Heart left ventricle (tissue), 16 donors: ENCODE data around the gene KCNJ10. TPM values are rescaled to one million over a fixed set of nuclear protein-coding genes. Genes with fewer than 3 reads are reported as not detected.

Experiments
- ATAC-seq, 4 donors: fragments of 200-7000 bp; cut with Tn5 transposase; one replicate each; pipeline ENCODE4 v1.9.1; 2020 to 2022; ENCODE audit warnings: moderate library complexity in 4 of 4, mild to moderate bottlenecking in 3 of 4, moderate number of reproducible peaks in 1 of 4
- DNase-seq, 5 donors: peaks; one replicate each; pipeline ENCODE4 v3.0.0-alpha.2; 2020
- H3K27ac ChIP-seq, 12 donors: fragments of 200-600 bp; sonication (generic) in 4 of 12; one replicate each; pipeline versions ENCODE4 v1.5.0 to v1.8.0; 2016 to 2022; ENCODE audit warnings: mild to moderate bottlenecking in 2 of 12
- H3K27me3 ChIP-seq, 9 donors: fragments of 200-600 bp; sonication (generic) in 2 of 9; one replicate each; pipeline versions ENCODE4 v1.5.1 to v1.8.0; 2016 to 2022; ENCODE audit warnings: mild to moderate bottlenecking in 3 of 9
- H3K36me3 ChIP-seq, 9 donors: fragments of 200-600 bp; sonication (generic) in 2 of 9; one replicate each; pipeline versions ENCODE4 v1.5.0 to v1.8.0; 2018 to 2022; ENCODE audit warnings: mild to moderate bottlenecking in 2 of 9
- H3K4me1 ChIP-seq, 12 donors: fragments of 200-600 bp; sonication (generic) in 4 of 12; one replicate each; pipeline versions ENCODE4 v1.5.0 to v1.8.0; 2016 to 2022; ENCODE audit warnings: mild to moderate bottlenecking in 3 of 12
- H3K4me3 ChIP-seq, 12 donors: fragments of 200-600 bp; sonication (generic) in 4 of 12; one replicate each; pipeline versions ENCODE4 v1.5.0 to v1.8.0; 2017 to 2022; ENCODE audit warnings: mild to moderate bottlenecking in 9 of 12, moderate library complexity in 4 of 12
- H3K9me3 ChIP-seq, 12 donors: fragments of 200-600 bp; sonication (generic) in 4 of 12; one replicate each; pipeline versions ENCODE4 v1.5.0 to v1.8.0; 2016 to 2022; ENCODE audit warnings: mild to moderate bottlenecking in 1 of 12
- POLR2A ChIP-seq, 2 donors: fragments of 450-650 bp; IDR thresholded peaks; one replicate each; pipeline ENCODE4 v1.6.1; 2017; ENCODE audit warnings: antibody characterized with exemption in 2 of 2, mild to moderate bottlenecking in 2 of 2, moderate library complexity in 2 of 2
- WGBS, 4 donors: extraction: QIAGEN DNeasy Blood & Tissue Kit in 2 of 4; methylation state at CpG; one replicate each; pipeline versions ENCODE4 v1.1.5 to v1.1.7; 2013 to 2018; 5-methylcytosine and 5-hydroxymethylcytosine counted together
- intact Hi-C, 10 donors: fragments of 100-400 bp; cut with DNase I; formaldehyde crosslinking; loops; one replicate each; pipeline versions ENCODE4 v1.11.1 to v1.14.2; 2022
- polyA plus RNA-seq, 2 donors: library from polyadenylated mRNA; stranded (reverse); fragments of 200-250 nt; gene quantifications; one replicate each; pipeline ENCODE4 v1.2.3, GENCODE V29; 2013
- total RNA-seq, 9 donors: library from RNA; depleted of rRNA in 2 of 9; stranded (reverse); fragments of >200 nt in 2 of 9; fragmentation: NEBNext Ultra II Directional in 3 of 9; extraction: Animal tissue kit (Norgen Biotek cat#: 25700) in 3 of 9; gene quantifications; one replicate each; pipeline versions ENCODE4 v1.1.0 to v1.2.4, GENCODE V29; 2016 to 2023
- TF ChIP-seq, protein P1 (sequence below), 12 donors: fragments of 200-600 bp; sonication (generic) in 4 of 12; IDR thresholded peaks; one replicate each; pipeline versions ENCODE4 v1.5.0 to v1.8.0; 2018 to 2022; ENCODE audit warnings: antibody characterized with exemption in 12 of 12, mild to moderate bottlenecking in 5 of 12
- donor health status: ischemic (EF 13 %, LVEDD 7.1; RV severe dilation, severe dysfunction).
- donor health status: healthy with polysubstance abuse.
- donor health status: DM: no; HTN: yes; CAD: no.
- donor health status: DM: no; HTN: no; CAD: no.
- donor health status: ischemic (EF 25% LVEDD 6.9; RV normal size, moderate dysfunction).
- donor health status: ischemic (EF 25% LVEDD 5.7; RV mildly dilated, moderate dysfunction).
- donor health status: healthy.
- donor health status: DM: yes; HTN: yes; CAD: no.
- donor health status: ischemic (EF 35%, LVEDD 5.7; RV mildly dilated, moderate dysfunction).
- donor health status: nonischemic (EF 11% LVEDD 7.7; RV severe dilation, severe dysfunction).
- donor health status: DM: yes; HTN: yes; CAD: no.
- donor health status: PGD.
- donor health status: ischemic (EF 29% LVEDD 5.4; RV normal size, mild dysfunction).
- donor health status: nonischemic (EF 23%, LVEDD 6.1; RV moderate dilation, normal function).

The KCNJ10 gene
- total and polyA plus RNA-seq, 11 donors = 0.08 to 1.1 (median 0.48) TPM; not detected in 8

DNA sequence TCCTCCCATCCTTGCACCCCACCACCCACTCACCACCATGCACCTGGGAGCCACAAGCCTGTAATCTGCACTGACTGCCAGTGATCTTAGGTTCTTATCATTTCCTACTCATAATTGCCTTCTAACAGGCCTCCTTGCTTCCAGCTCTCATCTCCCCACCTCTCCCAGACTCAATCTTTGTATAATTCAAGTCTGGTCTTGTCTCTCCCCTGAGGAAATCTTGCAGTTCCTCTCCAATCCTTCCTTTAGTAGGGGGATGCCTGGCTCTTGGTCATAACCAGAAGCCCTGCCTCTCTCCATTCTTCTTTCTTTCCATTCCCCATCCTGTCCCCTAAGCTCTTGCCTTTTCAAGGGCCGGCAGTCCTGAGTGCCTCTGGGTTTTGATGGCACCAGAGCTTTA lies 66.0 kb downstream of the KCNJ10 start:
- TF ChIP-seq, protein P1, sequence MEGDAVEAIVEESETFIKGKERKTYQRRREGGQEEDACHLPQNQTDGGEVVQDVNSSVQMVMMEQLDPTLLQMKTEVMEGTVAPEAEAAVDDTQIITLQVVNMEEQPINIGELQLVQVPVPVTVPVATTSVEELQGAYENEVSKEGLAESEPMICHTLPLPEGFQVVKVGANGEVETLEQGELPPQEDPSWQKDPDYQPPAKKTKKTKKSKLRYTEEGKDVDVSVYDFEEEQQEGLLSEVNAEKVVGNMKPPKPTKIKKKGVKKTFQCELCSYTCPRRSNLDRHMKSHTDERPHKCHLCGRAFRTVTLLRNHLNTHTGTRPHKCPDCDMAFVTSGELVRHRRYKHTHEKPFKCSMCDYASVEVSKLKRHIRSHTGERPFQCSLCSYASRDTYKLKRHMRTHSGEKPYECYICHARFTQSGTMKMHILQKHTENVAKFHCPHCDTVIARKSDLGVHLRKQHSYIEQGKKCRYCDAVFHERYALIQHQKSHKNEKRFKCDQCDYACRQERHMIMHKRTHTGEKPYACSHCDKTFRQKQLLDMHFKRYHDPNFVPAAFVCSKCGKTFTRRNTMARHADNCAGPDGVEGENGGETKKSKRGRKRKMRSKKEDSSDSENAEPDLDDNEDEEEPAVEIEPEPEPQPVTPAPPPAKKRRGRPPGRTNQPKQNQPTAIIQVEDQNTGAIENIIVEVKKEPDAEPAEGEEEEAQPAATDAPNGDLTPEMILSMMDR (IDR thresholded peaks at IDR 0.05) = no peak
- no peak for TF ChIP-seq POLR2A (IDR thresholded peaks at IDR 0.05)
- Histone ChIP-seq H3K27me3 (peaks cover 0 to 4% (median 0%) of the 10 kb centered on the region in 9 donors), H3K9me3 (no peaks in the 10 kb centered on the region), H3K27ac (no peak overlapping the region), H3K4me3 (no peak overlapping the region), H3K36me3 (no peaks in the 10 kb centered on the region), H3K4me1 (no peaks in the 10 kb centered on the region)
- ATAC-seq (no peak), DNase-seq (no peak)
- 80 to 91% (median 82%) methylated on average over 1 of the region's 1 CpG for WGBS, 4 donors
- intact Hi-C loops = loop anchor here in 3 of 10 donors (2.0 to 10.0 kb wide), 4 partner anchors 67 to 219 kb away; partner anchors contain the start of gene DUSP23 (in 1 of the 3)

DNA sequence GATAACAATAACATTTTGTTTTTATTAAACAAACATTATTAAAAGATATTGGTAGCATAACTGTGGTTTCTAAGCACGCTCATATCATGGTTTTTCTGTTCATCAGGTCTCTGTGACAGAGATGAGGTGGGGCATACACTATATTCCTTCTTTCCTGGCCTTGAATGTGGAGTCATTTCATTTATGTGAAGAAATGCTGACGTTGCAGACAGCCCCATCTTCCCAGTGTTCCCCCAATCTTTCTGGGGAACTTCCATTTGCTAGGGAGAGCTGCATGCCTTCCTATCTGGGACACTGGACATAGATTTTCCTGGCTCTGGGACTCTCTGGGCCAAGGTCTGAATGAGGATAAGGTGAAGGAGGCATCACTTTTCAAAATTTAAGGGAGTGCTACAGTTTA lies 68.5 kb downstream of the KCNJ10 start:
- no peak for ATAC-seq
- intact Hi-C loops = loop anchor here in 3 of 10 donors (5.0 to 10.0 kb wide), 3 partner anchors 204 to 217 kb away; partner anchors contain the start of gene DUSP23 (in 1 of the 3)
- H3K9me3 ChIP-seq = no peaks in the 10 kb centered on the region

DNA sequence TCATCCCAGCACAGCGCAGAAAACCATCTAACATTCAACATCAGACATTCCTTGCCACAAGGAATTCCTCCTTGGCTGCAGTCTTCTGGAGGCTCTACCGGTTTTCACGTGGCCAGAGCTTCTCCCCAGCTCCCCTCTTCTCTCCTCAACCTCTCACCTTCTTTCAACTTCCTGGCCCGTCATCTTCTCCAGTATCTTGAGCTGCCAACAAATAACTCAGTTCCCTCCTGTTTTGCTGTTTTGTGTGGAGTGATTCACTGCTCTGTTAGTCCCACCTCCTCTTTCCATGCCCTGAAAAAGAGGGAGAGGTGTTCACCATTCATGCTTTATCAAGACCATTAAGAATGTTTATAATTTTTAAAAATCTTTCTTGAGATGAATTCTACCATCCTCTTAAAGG lies 70.8 kb downstream of the KCNJ10 start:
- ATAC-seq = no peak
- Histone ChIP-seq H3K27me3 (peaks cover 0 to 4% (median 0%) of the 10 kb centered on the region in 9 donors), H3K27ac (no peak overlapping the region), H3K4me3 (no peak overlapping the region), H3K9me3 (no peaks in the 10 kb centered on the region), H3K4me1 (peaks cover 0 to 4% (median 0%) of the 10 kb centered on the region in 12 donors), H3K36me3 (no peaks in the 10 kb centered on the region)
- no peak for TF ChIP-seq POLR2A (IDR thresholded peaks at IDR 0.05)
- TF ChIP-seq, protein P1 (IDR thresholded peaks at IDR 0.05) = no peak
- DNase-seq = no peak
- intact Hi-C loops = no loop called here
- WGBS, 4 donors = 50 to 75% (median 61%) methylated on average over 4 of the region's 4 CpGs

More for the DNA sequence above, 68.5 kb downstream of the KCNJ10 start:
- no peak for DNase-seq
- Histone ChIP-seq H3K4me3 (no peak overlapping the region), H3K27ac (no peak overlapping the region), H3K4me1 (peaks cover 0 to 4% (median 0%) of the 10 kb centered on the region in 12 donors), H3K27me3 (peaks cover 0 to 4% (median 0%) of the 10 kb centered on the region in 9 donors), H3K36me3 (no peaks in the 10 kb centered on the region)
- TF ChIP-seq, protein P1 (IDR thresholded peaks at IDR 0.05) = no peak
- TF ChIP-seq POLR2A (IDR thresholded peaks at IDR 0.05) = no peak
- WGBS, 4 donors = 72 to 79% (median 77%) methylated on average over 2 of the region's 2 CpGs

DNA sequence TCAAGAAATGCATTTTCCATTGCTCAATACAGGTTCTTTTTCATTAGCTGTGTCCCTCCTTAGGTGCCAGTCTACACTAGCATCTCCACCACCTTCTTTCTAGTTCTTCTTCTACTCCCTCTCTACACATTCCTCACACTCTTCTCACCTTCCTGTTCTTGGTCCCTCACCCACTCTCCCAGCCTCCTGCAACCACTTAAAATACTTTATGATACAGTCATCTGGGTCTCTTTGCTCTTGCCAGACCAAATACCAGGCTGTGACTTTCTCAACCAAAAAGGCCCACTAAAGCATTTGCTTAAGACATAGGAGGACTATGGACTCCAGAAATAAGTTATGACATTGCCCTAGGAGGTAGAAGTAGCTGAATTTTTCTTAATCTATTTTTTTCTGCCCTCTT lies 73.3 kb downstream of the KCNJ10 start:
- H3K27me3 ChIP-seq = peaks cover 0 to 4% (median 0%) of the 10 kb centered on the region in 9 donors
- H3K27ac ChIP-seq = no peak overlapping the region
- DNase-seq (no peak), ATAC-seq (peak in 3 of 4 donors; percentile 70 to 86 (median 85))
- intact Hi-C loops = no loop called here
- H3K9me3 ChIP-seq = no peaks in the 10 kb centered on the region
- H3K4me3 ChIP-seq = no peak overlapping the region
- no peaks in the 10 kb centered on the region for H3K36me3 ChIP-seq
- H3K4me1 ChIP-seq = peaks cover 0 to 14% (median 0%) of the 10 kb centered on the region in 12 donors
- TF ChIP-seq, protein P1 (IDR thresholded peaks at IDR 0.05) = no peak
- no peak for TF ChIP-seq POLR2A (IDR thresholded peaks at IDR 0.05)
